HG03558 (cell line): ENCODE measurements around the gene EPX.

Source experiments
- ATAC-seq: cut with Tn5 transposase; IDR thresholded peaks from one replicate; pipeline ENCODE4 v1.9.1; 2021; ENCODE audit warnings: moderate number of reproducible peaks; ENCODE audit not compliant: unreplicated experiment; ENCODE audit errors: extremely low read depth

Gene EPX

DNA sequence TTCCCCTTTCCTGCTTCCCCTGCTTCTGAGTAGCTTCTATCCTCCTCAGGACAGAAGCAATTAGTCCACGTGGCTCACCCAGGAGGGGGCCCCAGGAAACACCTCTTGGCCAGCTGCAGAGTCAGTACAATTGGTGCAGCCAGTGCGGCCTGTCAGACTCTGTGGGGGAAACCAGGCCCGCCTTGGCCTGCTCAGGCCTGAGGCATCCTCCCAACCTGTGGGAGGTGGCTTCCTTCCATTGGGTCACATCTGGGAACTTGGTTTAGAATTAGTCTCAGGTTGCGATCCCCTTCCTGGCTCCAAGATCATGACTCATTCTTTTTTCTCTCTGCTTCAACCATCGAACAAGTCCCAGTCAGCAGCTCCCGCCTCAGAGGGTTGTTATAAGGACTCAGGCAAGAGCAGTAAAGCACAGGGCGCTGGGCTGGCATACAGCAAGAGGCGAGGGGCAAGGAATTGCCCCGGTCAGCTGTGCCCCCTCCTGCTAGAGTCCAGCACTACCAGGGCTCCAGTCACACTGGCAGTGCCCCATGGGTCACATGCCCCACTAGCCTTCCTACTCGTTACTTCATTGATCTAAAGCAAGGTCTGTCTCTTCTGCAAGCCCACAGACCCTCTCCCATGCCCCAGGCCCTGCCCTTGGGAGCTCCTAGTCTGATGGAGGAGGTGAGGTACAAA lies 8.1 kb upstream of the EPX start:
- no peak for ATAC-seq

- no peak for ATAC-seq
Observed at GRCh38 chr17:58184986-58185761, 7.4 kb upstream of the EPX start.

GRCh38 chr17:58186591-58186990 lies 5.9 kb upstream of the EPX start:
- ATAC-seq, result no peak

DNA sequence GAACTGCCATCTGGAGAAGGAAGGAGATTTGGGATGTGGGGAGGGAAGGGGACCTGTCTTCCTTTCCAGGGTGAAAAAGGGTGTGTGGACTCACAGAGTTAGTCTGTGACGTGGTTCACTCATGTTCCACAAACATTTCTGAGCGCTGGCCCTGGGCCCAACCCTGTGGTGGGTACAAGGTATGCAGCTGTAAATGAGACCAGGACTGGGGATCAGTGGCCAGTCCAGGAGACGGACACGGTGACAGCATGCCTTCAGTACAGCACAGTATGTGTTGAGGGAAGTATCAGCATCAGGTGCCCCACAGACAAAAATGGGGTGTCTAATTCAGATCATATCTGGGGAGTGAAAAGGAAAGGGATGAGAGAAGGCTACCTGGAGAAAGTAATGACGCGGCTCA lies 5.5 kb upstream of the EPX start:
- ATAC-seq, result no peak

GRCh38 chr17:58187675-58188074 lies 4.9 kb upstream of the EPX start:
- no peak for ATAC-seq

- ATAC-seq, result no peak
Observed at GRCh38 chr17:58189436-58190146, 2.9 kb upstream of the EPX start.

DNA sequence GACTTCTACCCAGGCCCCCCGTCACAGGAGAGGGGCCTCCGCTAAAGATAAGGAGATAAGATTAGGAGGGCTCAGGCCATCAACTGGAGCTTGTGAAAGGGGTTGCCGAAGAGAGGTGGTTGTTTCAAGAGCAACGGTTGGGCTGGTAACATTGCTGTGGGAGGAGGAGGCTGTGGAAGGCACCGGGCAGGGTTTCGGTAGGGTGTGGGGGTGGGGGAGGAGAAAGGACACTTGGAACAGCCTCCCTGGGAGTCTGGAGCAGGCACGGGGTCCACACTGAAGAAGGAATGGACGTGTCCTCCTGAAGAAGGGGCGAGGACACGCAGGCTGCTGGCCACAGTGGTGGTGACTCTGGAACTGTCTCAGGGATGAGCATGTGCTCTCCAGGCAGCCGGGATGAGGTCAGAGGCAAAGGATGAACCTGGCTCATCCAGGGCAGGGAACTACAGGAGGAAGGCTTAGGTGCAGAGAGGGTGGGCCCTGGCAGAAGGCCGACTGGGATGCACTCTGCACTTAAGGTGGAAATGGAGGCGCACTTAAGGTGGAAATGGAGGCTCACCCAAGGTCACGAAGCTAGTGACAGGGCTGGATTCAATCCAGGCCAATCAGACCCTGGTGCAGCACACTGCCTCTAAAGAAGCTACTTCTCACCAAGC lies 1.2 kb upstream of the EPX start:
- no peak for ATAC-seq

- ATAC-seq, result no peak
Observed at GRCh38 chr17:58193641-58194255, 1.2 kb downstream of the EPX start.

DNA sequence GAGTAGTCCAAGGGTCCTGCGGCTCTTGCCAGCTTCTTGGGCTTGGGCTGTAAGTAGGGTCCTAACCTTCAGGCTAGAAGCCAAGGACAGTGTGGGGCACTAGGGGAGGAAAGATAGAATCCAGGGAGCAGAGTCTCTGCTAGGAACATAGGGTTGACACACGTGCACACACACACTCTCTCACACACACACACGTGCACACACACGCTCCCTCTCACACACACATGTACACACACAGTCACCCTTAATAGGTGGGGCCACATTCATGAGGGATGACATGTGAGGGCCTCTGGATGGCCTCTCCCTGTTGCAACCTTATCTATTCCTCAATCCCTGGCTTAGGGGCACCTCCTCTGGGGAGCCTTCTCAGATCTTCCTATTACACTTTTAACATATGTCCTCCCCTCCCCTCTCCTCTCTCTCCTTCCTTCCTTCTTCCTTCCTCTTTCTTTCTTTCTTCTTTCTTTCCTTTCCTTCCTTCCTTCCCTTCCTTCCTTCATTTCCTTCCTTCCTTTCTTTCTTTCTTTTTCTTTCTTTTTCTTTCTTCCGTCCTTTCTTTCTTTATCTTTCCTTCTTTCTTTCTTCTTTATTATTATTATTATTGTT lies 3.1 kb downstream of the EPX start:
- ATAC-seq, result no peak

DNA sequence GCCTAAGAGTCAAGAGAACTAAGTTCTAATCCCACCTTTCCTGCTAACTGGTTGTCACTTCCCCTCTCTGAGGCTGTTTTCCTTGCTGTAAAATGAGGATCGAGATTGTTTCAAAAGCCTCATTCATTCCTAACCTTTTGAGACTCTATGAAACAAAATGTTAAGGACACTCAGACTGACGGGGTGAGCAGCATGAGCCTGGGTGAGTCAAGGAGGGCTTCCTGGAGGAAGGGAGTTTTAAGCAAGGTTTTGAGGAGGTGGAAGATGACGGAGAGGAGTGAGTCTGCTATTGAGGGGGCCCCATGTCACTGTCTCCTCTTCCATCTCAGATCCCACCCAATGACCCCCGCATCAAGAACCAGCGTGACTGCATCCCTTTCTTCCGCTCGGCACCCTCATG lies 4.1 kb downstream of the EPX start:
- no peak for ATAC-seq

DNA sequence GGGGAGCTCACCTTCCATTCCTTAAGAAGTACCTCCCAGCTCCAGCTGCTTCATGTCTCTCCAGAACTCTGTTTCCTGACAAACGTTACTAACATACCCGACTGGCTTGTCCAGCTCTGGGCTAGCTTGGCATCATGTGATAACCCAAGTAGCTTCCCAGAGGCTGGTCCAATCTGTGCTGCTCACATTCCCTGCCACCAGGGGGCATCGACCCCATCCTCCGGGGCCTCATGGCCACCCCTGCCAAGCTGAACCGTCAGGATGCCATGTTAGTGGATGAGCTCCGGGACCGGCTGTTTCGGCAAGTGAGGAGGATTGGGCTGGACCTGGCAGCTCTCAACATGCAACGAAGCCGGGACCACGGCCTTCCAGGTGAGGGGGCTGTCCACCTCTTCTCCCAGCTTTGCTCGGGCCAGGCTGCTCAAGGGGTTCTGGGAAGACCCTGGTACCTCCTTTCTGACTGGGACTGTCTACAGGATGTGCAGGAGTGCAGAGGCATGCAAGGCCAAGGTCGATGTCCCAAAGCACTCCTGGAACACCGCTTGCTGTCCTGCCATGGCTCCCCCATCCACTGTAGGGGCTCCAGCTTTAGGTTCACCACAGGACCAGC lies 7.6 kb downstream of the EPX start:
- ATAC-seq, result no peak

DNA sequence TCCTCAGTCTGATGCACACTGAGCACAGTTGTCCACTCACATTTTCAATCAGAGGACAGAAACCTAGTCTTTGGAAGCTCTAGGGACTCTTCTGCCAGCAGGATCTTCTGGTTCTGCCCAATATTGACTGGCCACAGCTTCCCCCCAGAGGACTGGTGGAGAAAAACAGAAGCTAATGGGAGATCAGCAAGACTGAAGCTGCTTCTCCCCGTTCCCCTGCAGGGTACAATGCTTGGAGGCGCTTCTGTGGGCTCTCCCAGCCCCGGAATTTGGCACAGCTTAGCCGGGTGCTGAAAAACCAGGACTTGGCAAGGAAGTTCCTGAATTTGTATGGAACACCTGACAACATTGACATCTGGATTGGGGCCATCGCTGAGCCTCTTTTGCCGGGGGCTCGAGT lies 10.3 kb downstream of the EPX start:
- no peak for ATAC-seq

DNA sequence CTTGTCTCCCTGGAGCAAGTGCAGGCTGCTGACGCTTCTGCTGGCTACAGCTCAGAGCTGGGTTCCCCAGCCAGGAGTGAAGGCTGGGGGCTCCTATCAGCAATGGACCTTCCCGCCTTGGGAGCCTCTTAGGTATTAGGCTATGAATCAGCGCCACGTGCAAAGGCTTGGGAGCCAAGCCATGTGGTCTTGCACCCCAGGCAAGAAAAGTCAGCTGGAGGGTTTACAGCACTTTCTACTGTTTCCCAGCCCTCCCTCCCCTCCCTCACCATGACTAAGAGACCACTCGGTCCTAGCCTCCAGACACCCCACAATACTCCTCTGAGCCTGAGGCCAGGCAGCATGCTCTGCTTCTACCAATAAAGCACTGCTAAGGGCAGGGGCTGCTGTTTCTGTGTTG lies 12.3 kb downstream of the EPX start:
- no peak for ATAC-seq

- ATAC-seq, result no peak
Observed at GRCh38 chr17:58205936-58206335, 13.4 kb downstream of the EPX start.

DNA sequence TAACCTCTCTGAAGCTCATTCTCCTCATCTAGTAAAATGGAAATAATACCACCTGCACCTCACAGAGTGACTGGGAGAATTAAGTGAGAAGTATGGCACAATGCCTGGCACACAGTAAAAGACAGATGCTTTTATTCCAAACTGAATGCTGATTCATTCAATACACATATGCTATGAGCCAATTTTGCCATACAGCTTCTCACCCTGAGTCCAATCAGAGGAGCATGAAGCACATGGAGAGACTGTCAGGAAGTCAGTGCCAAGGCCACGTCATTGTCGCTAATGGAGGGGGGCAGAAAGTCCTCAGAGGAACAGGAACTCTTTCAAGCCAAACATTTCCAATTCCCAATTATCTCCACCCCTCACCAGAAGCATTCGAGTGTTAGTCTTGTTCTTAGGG lies 14.9 kb downstream of the EPX start:
- no peak for ATAC-seq

DNA sequence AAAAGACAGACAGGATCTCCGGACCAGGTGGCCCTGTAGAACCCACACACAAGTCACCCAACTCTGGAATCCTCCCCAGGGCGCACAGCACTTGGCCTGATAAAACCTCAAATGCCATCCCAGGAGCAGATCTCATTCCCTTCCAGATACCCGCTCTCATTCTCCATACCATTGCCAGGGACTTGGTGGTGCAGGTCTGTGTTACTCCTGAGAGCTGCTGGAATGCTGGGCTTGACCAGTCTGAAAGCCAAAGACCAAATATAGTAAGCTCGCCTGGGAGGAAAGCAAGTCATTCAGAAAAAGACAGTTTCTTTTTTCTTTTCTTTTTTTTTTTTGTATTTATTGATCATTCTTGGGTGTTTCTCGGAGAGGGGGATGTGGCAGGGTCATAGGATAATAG lies 15.8 kb downstream of the EPX start:
- ATAC-seq, result no peak

DNA sequence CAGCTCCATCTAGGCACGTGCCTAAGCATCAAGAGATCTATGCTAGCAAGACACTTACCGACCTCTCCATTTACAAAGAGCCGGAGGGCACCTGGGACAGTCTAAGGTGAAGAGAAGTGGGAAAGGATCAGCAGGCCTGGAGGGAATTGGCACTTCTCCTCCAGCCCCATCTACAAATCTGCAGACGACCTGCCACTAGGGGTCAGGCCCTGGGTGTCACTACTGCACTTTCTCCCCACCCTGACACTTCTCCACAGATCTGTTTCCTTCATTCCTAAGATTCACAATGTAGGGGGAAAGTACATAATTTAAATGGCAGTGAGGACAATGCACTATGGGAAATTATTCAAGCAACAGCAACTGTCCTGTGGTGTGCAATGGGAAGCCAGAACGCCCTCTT lies 18.4 kb downstream of the EPX start:
- ATAC-seq, result no peak

GRCh38 chr17:58215685-58216084 lies 23.2 kb downstream of the EPX start:
- no peak for ATAC-seq

DNA sequence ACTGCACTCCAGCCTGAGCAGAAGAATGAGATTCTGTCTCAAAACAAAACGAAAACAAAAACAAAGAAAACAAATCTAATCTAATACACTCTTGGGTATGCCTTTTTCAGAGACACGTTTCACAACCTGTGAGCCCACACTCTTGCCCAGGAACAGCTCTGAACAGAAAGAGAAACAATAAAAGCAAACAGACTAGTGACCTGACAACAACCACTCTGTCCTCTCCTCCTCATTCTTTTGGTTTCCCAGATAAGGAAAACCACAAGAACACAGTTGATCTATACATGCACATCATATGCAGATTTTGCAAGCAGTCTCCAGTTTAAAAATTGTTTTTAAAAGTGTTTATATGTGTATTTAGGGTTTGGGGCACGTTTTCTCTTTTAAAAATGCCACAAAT lies 25.2 kb downstream of the EPX start:
- ATAC-seq, result no peak
